Measurements from ENCODE around the gene HJURP.

The HJURP gene

GRCh38 chr2:233823731-233824121, 30.6 kb downstream of the HJURP start:
- no peak for ATAC-seq
- TF ChIP-seq CSRNP3 (CRISPR knock-in tag; IDR thresholded peaks at IDR 0.05) (no peak), TOX (CRISPR knock-in tag; IDR thresholded peaks at IDR 0.05; ENCODE audit: borderline replicate concordance) (no peak), ZNF8 (CRISPR knock-in tag; IDR thresholded peaks at IDR 0.05) (no peak), ZNF565 (CRISPR knock-in tag; conservative IDR thresholded peaks at IDR 0.05; ENCODE audit: low read depth) (no peak), ESRRG (CRISPR knock-in tag; IDR thresholded peaks at IDR 0.05) (no peak), CSDC2 (CRISPR knock-in tag; IDR thresholded peaks at IDR 0.05) (no peak), ZC3H10 (CRISPR knock-in tag; IDR thresholded peaks at IDR 0.05) (no peak), PPARA (CRISPR knock-in tag; IDR thresholded peaks at IDR 0.05; ENCODE audit: borderline replicate concordance) (no peak), ISL1 (CRISPR knock-in tag; IDR thresholded peaks at IDR 0.05) (no peak), ZFP3 (CRISPR knock-in tag; IDR thresholded peaks at IDR 0.05) (no peak), ZNF70 (CRISPR knock-in tag; IDR thresholded peaks at IDR 0.05) (no peak), RARB (CRISPR knock-in tag; IDR thresholded peaks at IDR 0.05) (no peak), ARNTL (CRISPR knock-in tag; IDR thresholded peaks at IDR 0.05; ENCODE audit: borderline replicate concordance, low read depth) (no peak), OSR1 (CRISPR knock-in tag; IDR thresholded peaks at IDR 0.05) (no peak)
- TF ChIP-seq, protein P1, sequence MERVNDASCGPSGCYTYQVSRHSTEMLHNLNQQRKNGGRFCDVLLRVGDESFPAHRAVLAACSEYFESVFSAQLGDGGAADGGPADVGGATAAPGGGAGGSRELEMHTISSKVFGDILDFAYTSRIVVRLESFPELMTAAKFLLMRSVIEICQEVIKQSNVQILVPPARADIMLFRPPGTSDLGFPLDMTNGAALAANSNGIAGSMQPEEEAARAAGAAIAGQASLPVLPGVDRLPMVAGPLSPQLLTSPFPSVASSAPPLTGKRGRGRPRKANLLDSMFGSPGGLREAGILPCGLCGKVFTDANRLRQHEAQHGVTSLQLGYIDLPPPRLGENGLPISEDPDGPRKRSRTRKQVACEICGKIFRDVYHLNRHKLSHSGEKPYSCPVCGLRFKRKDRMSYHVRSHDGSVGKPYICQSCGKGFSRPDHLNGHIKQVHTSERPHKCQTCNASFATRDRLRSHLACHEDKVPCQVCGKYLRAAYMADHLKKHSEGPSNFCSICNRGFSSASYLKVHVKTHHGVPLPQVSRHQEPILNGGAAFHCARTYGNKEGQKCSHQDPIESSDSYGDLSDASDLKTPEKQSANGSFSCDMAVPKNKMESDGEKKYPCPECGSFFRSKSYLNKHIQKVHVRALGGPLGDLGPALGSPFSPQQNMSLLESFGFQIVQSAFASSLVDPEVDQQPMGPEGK (CRISPR knock-in tag; IDR thresholded peaks at IDR 0.05; ENCODE audit: borderline replicate concordance) = no peak
- TF ChIP-seq, protein P2, sequence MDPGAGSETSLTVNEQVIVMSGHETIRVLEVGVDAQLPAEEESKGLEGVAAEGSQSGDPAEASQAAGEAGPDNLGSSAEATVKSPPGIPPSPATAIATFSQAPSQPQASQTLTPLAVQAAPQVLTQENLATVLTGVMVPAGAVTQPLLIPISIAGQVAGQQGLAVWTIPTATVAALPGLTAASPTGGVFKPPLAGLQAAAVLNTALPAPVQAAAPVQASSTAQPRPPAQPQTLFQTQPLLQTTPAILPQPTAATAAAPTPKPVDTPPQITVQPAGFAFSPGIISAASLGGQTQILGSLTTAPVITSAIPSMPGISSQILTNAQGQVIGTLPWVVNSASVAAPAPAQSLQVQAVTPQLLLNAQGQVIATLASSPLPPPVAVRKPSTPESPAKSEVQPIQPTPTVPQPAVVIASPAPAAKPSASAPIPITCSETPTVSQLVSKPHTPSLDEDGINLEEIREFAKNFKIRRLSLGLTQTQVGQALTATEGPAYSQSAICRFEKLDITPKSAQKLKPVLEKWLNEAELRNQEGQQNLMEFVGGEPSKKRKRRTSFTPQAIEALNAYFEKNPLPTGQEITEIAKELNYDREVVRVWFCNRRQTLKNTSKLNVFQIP (CRISPR knock-in tag; IDR thresholded peaks at IDR 0.05; ENCODE audit: borderline replicate concordance, low read depth) = no peak

DNA sequence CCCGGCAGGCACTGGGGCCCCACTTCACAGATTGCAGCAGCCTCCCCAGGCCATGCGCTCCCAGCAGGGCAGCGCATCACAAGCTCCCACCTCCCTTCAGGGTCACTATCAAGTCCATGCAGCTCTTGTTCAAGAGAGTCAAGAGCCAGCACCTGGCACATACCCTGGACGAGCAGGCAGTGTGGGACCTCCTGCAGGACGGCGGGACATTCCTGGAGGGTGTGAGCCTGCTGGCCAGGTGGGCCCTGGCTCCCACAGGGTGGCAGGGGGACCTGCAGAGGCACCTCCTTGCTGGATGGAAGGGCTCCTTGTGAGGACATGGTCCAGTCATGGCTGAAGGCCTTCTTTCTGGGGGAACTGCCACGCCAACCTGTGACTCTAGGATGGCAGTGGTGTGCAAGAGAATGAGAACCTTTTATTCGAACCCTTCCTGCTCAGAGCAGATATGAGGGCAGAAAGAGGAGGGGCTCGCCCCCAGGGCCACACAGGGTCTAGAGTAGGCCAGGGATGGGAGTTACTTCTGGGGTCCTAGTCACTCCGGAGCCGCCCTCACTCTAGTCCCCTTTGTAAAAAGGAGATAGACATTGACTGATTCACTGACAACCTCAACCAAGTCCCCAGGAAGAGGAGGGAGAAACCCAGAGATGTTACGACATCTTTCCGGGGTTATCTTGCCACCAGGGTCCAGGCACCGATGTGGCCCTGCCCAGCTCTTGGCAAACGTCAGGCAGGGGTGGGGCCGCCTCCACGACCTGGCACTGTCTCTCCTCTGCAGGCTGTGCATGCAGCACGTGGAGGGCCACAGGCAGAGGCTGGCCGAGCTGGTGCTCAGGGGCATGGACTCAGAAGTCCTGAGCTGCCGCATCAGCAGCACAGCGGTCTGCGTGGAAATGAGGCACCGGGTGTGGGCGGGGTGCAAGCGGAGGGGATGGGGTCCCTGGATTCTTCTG, 31.3 kb downstream of the HJURP start:
- ATAC-seq = no peak
- TF ChIP-seq, protein P3, sequence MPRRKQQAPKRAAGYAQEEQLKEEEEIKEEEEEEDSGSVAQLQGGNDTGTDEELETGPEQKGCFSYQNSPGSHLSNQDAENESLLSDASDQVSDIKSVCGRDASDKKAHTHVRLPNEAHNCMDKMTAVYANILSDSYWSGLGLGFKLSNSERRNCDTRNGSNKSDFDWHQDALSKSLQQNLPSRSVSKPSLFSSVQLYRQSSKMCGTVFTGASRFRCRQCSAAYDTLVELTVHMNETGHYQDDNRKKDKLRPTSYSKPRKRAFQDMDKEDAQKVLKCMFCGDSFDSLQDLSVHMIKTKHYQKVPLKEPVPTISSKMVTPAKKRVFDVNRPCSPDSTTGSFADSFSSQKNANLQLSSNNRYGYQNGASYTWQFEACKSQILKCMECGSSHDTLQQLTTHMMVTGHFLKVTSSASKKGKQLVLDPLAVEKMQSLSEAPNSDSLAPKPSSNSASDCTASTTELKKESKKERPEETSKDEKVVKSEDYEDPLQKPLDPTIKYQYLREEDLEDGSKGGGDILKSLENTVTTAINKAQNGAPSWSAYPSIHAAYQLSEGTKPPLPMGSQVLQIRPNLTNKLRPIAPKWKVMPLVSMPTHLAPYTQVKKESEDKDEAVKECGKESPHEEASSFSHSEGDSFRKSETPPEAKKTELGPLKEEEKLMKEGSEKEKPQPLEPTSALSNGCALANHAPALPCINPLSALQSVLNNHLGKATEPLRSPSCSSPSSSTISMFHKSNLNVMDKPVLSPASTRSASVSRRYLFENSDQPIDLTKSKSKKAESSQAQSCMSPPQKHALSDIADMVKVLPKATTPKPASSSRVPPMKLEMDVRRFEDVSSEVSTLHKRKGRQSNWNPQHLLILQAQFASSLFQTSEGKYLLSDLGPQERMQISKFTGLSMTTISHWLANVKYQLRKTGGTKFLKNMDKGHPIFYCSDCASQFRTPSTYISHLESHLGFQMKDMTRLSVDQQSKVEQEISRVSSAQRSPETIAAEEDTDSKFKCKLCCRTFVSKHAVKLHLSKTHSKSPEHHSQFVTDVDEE (CRISPR knock-in tag; IDR thresholded peaks at IDR 0.05) = no peak
- TF ChIP-seq ARNTL (CRISPR knock-in tag; IDR thresholded peaks at IDR 0.05; ENCODE audit: borderline replicate concordance, low read depth) (no peak), BACH2 (CRISPR knock-in tag; IDR thresholded peaks at IDR 0.05; ENCODE audit: borderline replicate concordance) (no peak), ZFP3 (CRISPR knock-in tag; IDR thresholded peaks at IDR 0.05) (no peak), GLIS3 (CRISPR knock-in tag; IDR thresholded peaks at IDR 0.05) (no peak), ZNF565 (CRISPR knock-in tag; conservative IDR thresholded peaks at IDR 0.05; ENCODE audit: low read depth) (no peak), ZNF8 (CRISPR knock-in tag; IDR thresholded peaks at IDR 0.05) (no peak)

DNA sequence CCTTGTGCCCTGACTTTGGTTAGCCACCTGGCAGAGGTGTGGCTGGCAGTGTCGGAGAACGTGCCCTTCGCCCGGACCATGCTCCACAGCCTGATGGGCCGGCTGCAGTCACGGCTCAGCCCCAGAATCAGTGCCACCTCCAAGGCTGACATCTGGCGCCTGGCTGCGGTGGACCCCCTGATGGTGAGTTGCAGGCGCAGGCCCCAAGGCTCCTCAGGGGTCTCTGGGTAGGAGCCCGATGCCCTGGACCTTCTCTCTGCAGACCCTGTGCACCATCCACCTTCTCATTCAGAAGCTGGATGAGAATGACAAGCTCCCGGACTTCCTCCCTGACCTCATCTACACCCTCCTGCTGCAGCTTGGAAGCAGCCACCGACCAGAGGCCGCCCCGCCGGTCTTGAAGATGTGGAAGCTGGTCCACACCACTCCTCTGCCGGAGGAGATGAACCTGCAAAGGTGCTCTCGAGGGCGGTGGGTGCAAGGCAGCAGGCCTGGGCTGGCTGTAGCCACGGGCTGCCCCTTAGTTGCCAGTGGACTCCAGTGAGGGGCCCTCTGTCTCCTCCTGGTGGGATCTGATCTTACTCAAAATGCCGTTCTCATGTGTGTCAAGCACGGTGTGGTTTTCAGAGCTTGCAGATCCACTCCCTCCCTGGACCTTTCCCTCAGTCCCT, 32.1 kb downstream of the HJURP start:
- no peak for ATAC-seq
- TF ChIP-seq ZC3H10 (CRISPR knock-in tag; IDR thresholded peaks at IDR 0.05) (no peak), ZFP30 (CRISPR knock-in tag; IDR thresholded peaks at IDR 0.05) (no peak), SNAI2 (CRISPR knock-in tag; IDR thresholded peaks at IDR 0.05) (no peak), CSDC2 (CRISPR knock-in tag; IDR thresholded peaks at IDR 0.05) (no peak), ZNF8 (CRISPR knock-in tag; IDR thresholded peaks at IDR 0.05) (no peak), TCF4 (CRISPR knock-in tag; IDR thresholded peaks at IDR 0.05; ENCODE audit: borderline replicate concordance) (no peak), ZNF70 (CRISPR knock-in tag; IDR thresholded peaks at IDR 0.05) (no peak), RARB (CRISPR knock-in tag; IDR thresholded peaks at IDR 0.05) (no peak), CSRNP3 (CRISPR knock-in tag; IDR thresholded peaks at IDR 0.05) (no peak), ESRRG (CRISPR knock-in tag; IDR thresholded peaks at IDR 0.05) (no peak), ARNTL (CRISPR knock-in tag; IDR thresholded peaks at IDR 0.05; ENCODE audit: borderline replicate concordance, low read depth) (no peak), TOX (CRISPR knock-in tag; IDR thresholded peaks at IDR 0.05; ENCODE audit: borderline replicate concordance) (no peak)
- TF ChIP-seq, protein P1 (CRISPR knock-in tag; IDR thresholded peaks at IDR 0.05; ENCODE audit: borderline replicate concordance) = no peak

All from SK-N-SH treated with all-trans-retinoic acid at 6 μM for 48 hours (cell line).